ENCODE measurements around the gene SCG3. TPM values are rescaled to one million over a fixed set of nuclear protein-coding genes. Genes with fewer than 3 reads are reported as not detected.
A peak's percentile ranks its signal among the peaks of the same experiment; 100 is the strongest.

SCG3 gene
- total and polyA plus RNA-seq, 2 donors from 2014 or later, result 0.11 to 0.13 TPM

DNA sequence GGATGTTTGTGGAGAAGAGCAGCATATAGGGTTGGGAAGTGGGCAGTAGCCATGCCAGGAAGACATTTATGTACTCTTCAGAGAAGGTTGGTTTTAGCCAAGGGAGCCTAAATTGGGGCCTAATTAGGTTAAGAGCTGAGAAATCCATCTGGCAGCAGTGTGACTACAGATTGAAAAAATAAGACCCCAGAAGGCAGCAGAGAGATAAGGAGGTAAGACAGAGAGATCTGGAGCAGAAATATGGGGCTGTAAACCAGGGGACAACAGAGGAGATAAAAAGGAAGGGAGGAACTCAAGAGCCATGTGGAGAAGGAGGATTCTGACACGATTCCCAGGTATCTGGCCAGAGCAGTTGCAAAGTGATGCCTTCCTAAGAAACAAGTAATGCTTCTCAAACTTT, 32.9 kb downstream of the SCG3 start:
- Histone ChIP-seq H3K9me3 (ENCODE audit: control insufficient read depth in 2 of 3, insufficient read depth in 1 of 3, low read length in 3 of 3) (no peaks in the 10 kb centered on the region), H3K27me3 (ENCODE audit: control insufficient read depth, insufficient read depth, low read length) (no peaks in the 10 kb centered on the region), H3K27ac (ENCODE audit: low read depth in 2 of 2, low read length in 2 of 2) (no peak overlapping the region), H3K4me1 (ENCODE audit: control insufficient read depth in 2 of 3, insufficient read depth in 2 of 3, low read depth in 1 of 3, low read length in 3 of 3) (no peaks in the 10 kb centered on the region), H3K9ac (ENCODE audit: low read length in 3 of 3) (no peak overlapping the region), H3K4me3 (ENCODE audit: low read length in 3 of 3) (no peak overlapping the region), H3K36me3 (ENCODE audit: control insufficient read depth in 2 of 3, insufficient read depth in 3 of 3, low read length in 3 of 3) (no peaks in the 10 kb centered on the region)
- no peak for FAIRE-seq
- TF ChIP-seq CTCF (IDR thresholded peaks at IDR 0.05; ENCODE audit: borderline replicate concordance, extremely low read depth, insufficient read depth), result no peak
- intact Hi-C loops (cut with DNase I), result no loop called here
- DNase-seq, result no peak

DNA sequence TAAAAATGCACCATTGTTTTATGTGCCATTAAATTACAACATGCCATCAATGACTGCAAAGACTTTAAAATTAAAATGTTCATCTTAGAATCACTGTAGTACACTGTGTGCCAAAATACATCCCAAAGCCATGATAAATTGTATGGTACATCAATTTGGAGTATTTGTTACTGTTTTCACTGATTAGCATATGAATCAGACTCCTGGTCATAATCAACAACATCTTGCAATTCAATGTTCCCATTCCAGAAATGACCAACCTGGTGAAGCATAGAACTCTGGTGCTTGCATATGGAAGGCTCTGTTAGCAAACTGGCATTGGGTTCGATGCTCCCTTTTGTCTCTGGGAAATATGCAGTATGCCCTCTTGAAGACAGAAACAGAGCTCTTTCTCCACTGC, 33.6 kb downstream of the SCG3 start:
- Histone ChIP-seq H3K36me3 (ENCODE audit: control insufficient read depth in 2 of 3, insufficient read depth in 3 of 3, low read length in 3 of 3) (no peaks in the 10 kb centered on the region), H3K4me1 (ENCODE audit: control insufficient read depth in 2 of 3, insufficient read depth in 2 of 3, low read depth in 1 of 3, low read length in 3 of 3) (no peaks in the 10 kb centered on the region), H3K4me3 (ENCODE audit: low read length in 3 of 3) (no peak overlapping the region), H3K9ac (ENCODE audit: low read length in 3 of 3) (no peak overlapping the region), H3K27me3 (ENCODE audit: control insufficient read depth, insufficient read depth, low read length) (no peaks in the 10 kb centered on the region), H3K27ac (ENCODE audit: low read depth in 2 of 2, low read length in 2 of 2) (no peak overlapping the region), H3K9me3 (ENCODE audit: control insufficient read depth in 2 of 3, insufficient read depth in 1 of 3, low read length in 3 of 3) (no peaks in the 10 kb centered on the region)
- no peak for TF ChIP-seq CTCF (IDR thresholded peaks at IDR 0.05; ENCODE audit: borderline replicate concordance, extremely low read depth, insufficient read depth)
- intact Hi-C loops (cut with DNase I), result no loop called here
- DNase-seq, result no peak
- no peak for FAIRE-seq

DNA sequence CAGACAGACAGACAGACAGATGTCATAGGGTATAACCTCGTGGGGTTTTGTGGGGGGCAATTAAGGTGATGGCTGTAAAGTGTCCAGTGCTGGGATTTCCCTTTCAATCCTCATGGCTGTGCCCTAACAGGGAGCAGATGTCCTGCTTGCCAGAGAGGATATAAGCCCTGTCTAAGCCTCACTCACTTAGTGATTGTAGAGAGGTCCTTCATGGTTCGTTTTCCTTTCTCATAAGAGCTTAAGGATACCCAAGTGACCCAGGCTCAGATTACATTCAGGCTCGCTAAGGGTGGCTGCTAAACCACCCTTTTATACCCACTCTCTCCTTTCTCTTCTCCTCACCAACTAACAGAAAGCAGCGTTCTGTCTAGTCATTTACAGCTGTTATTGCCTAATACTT, 36.9 kb downstream of the SCG3 start:
- intact Hi-C loops (cut with DNase I), result no loop called here
- no peak overlapping the region for H3K9ac ChIP-seq (ENCODE audit: low read length in 3 of 3)
- H3K27ac ChIP-seq (ENCODE audit: low read depth in 2 of 2, low read length in 2 of 2), result no peak overlapping the region
- H3K36me3 ChIP-seq (ENCODE audit: control insufficient read depth in 2 of 3, insufficient read depth in 3 of 3, low read length in 3 of 3), result peaks cover 0 to 2% (median 0%) of the 10 kb centered on the region in 3 donors
- H3K4me1 ChIP-seq (ENCODE audit: control insufficient read depth in 2 of 3, insufficient read depth in 2 of 3, low read depth in 1 of 3, low read length in 3 of 3), result no peaks in the 10 kb centered on the region
- H3K4me3 ChIP-seq (ENCODE audit: low read length in 3 of 3), result no peak overlapping the region
- H3K9me3 ChIP-seq (ENCODE audit: control insufficient read depth in 2 of 3, insufficient read depth in 1 of 3, low read length in 3 of 3), result no peaks in the 10 kb centered on the region
- TF ChIP-seq CTCF (IDR thresholded peaks at IDR 0.05; ENCODE audit: borderline replicate concordance, extremely low read depth, insufficient read depth), result no peak
- FAIRE-seq, result no peak
- peak in 2 of 5 donors; percentile 9 to 10 for DNase-seq
- H3K27me3 ChIP-seq (ENCODE audit: control insufficient read depth, insufficient read depth, low read length), result no peaks in the 10 kb centered on the region

GRCh38 chr15:51718746-51719145, 37.4 kb downstream of the SCG3 start:
- H3K4me1 ChIP-seq (ENCODE audit: control insufficient read depth in 2 of 3, insufficient read depth in 2 of 3, low read depth in 1 of 3, low read length in 3 of 3), result no peaks in the 10 kb centered on the region
- H3K9ac ChIP-seq (ENCODE audit: low read length in 3 of 3), result no peak overlapping the region
- H3K4me3 ChIP-seq (ENCODE audit: low read length in 3 of 3), result no peak overlapping the region
- FAIRE-seq (no peak), DNase-seq (no peak)
- H3K27me3 ChIP-seq (ENCODE audit: control insufficient read depth, insufficient read depth, low read length), result no peaks in the 10 kb centered on the region
- H3K36me3 ChIP-seq (ENCODE audit: control insufficient read depth in 2 of 3, insufficient read depth in 3 of 3, low read length in 3 of 3), result peaks cover 0 to 2% (median 0%) of the 10 kb centered on the region in 3 donors
- intact Hi-C loops (cut with DNase I), result no loop called here
- TF ChIP-seq CTCF (IDR thresholded peaks at IDR 0.05; ENCODE audit: borderline replicate concordance, extremely low read depth, insufficient read depth), result no peak
- H3K9me3 ChIP-seq (ENCODE audit: control insufficient read depth in 2 of 3, insufficient read depth in 1 of 3, low read length in 3 of 3), result no peaks in the 10 kb centered on the region
- no peak overlapping the region for H3K27ac ChIP-seq (ENCODE audit: low read depth in 2 of 2, low read length in 2 of 2)
